Measurements from ENCODE around the gene ZDHHC14.

Gene ZDHHC14

GRCh38 chr6:157562997-157563396, 182.0 kb downstream of the ZDHHC14 start:
- Histone ChIP-seq H3K36me3 (ENCODE audit: insufficient read depth, insufficient read length, low read length) (no peaks in the 10 kb centered on the region), H3K9ac (ENCODE audit: insufficient read length, low read depth) (no peak overlapping the region), H3K4me3 (ENCODE audit: insufficient read length, low read depth) (no peak overlapping the region), H3K9me3 (ENCODE audit: insufficient read depth, low read length) (no peaks in the 10 kb centered on the region; the same call in 1 of the 2 replicates), H3K4me1 (ENCODE audit: insufficient read depth, insufficient read length) (peaks cover 2% of the 10 kb centered on the region), H3K27me3 (ENCODE audit: insufficient read depth, insufficient read length) (no peaks in the 10 kb centered on the region)
- TF ChIP-seq ZNF274 (IDR thresholded peaks at IDR 0.05; ENCODE audit: low read depth, low read length), result no peak
- no peak for TF ChIP-seq YY1 (IDR thresholded peaks at IDR 0.05; ENCODE audit: insufficient read depth, insufficient read length)
- TF ChIP-seq SUZ12 (IDR thresholded peaks at IDR 0.05; ENCODE audit: extremely low read depth, insufficient read depth, insufficient read length), result no peak
- DNase-seq (ENCODE audit: low read depth, low spot score), result no peak

- H3K27me3 ChIP-seq (ENCODE audit: insufficient read depth, insufficient read length), result no peaks in the 10 kb centered on the region
- no peak overlapping the region for H3K9ac ChIP-seq (ENCODE audit: insufficient read length, low read depth)
- H3K9me3 ChIP-seq (ENCODE audit: insufficient read depth, low read length), result peaks cover 5% of the 10 kb centered on the region; the same call in 1 of the 2 replicates
- DNase-seq (ENCODE audit: low read depth, low spot score), result no peak
- H3K4me1 ChIP-seq (ENCODE audit: insufficient read depth, insufficient read length), result peaks cover 2% of the 10 kb centered on the region
- H3K4me3 ChIP-seq (ENCODE audit: insufficient read length, low read depth), result no peak overlapping the region
- TF ChIP-seq ZNF274 (IDR thresholded peaks at IDR 0.05; ENCODE audit: low read depth, low read length) (no peak), YY1 (IDR thresholded peaks at IDR 0.05; ENCODE audit: insufficient read depth, insufficient read length) (no peak), SUZ12 (IDR thresholded peaks at IDR 0.05; ENCODE audit: extremely low read depth, insufficient read depth, insufficient read length) (no peak)
- H3K36me3 ChIP-seq (ENCODE audit: insufficient read depth, insufficient read length, low read length), result no peaks in the 10 kb centered on the region
Measured at GRCh38 chr6:157563611-157564284, 182.8 kb downstream of the ZDHHC14 start.

GRCh38 chr6:157568702-157569101, 187.7 kb downstream of the ZDHHC14 start:
- H3K9me3 ChIP-seq (ENCODE audit: insufficient read depth, low read length), result peaks cover 5% of the 10 kb centered on the region; the same call in 1 of the 2 replicates
- H3K36me3 ChIP-seq (ENCODE audit: insufficient read depth, insufficient read length, low read length), result no peaks in the 10 kb centered on the region
- DNase-seq (ENCODE audit: low read depth, low spot score), result no peak
- no peak overlapping the region for H3K4me3 ChIP-seq (ENCODE audit: insufficient read length, low read depth)
- no peaks in the 10 kb centered on the region for H3K27me3 ChIP-seq (ENCODE audit: insufficient read depth, insufficient read length)
- TF ChIP-seq YY1 (IDR thresholded peaks at IDR 0.05; ENCODE audit: insufficient read depth, insufficient read length), result no peak
- TF ChIP-seq ZNF274 (IDR thresholded peaks at IDR 0.05; ENCODE audit: low read depth, low read length), result no peak
- TF ChIP-seq SUZ12 (IDR thresholded peaks at IDR 0.05; ENCODE audit: extremely low read depth, insufficient read depth, insufficient read length), result no peak
- H3K9ac ChIP-seq (ENCODE audit: insufficient read length, low read depth), result no peak overlapping the region
- H3K4me1 ChIP-seq (ENCODE audit: insufficient read depth, insufficient read length), result no peaks in the 10 kb centered on the region

- no peaks in the 10 kb centered on the region for H3K4me1 ChIP-seq (ENCODE audit: insufficient read depth, insufficient read length)
- no peak overlapping the region for H3K4me3 ChIP-seq (ENCODE audit: insufficient read length, low read depth)
- H3K36me3 ChIP-seq (ENCODE audit: insufficient read depth, insufficient read length, low read length), result no peaks in the 10 kb centered on the region
- peaks cover 5% of the 10 kb centered on the region; the same call in 1 of the 2 replicates for H3K9me3 ChIP-seq (ENCODE audit: insufficient read depth, low read length)
- no peak overlapping the region for H3K9ac ChIP-seq (ENCODE audit: insufficient read length, low read depth)
- DNase-seq (ENCODE audit: low read depth, low spot score), result no peak
- no peak for TF ChIP-seq ZNF274 (IDR thresholded peaks at IDR 0.05; ENCODE audit: low read depth, low read length)
- no peak for TF ChIP-seq SUZ12 (IDR thresholded peaks at IDR 0.05; ENCODE audit: extremely low read depth, insufficient read depth, insufficient read length)
- TF ChIP-seq YY1 (IDR thresholded peaks at IDR 0.05; ENCODE audit: insufficient read depth, insufficient read length), result no peak
- no peaks in the 10 kb centered on the region for H3K27me3 ChIP-seq (ENCODE audit: insufficient read depth, insufficient read length)
Measured at GRCh38 chr6:157569543-157569942, 188.6 kb downstream of the ZDHHC14 start.

- Histone ChIP-seq H3K4me3 (ENCODE audit: insufficient read length, low read depth) (no peak overlapping the region), H3K27me3 (ENCODE audit: insufficient read depth, insufficient read length) (no peaks in the 10 kb centered on the region), H3K4me1 (ENCODE audit: insufficient read depth, insufficient read length) (no peaks in the 10 kb centered on the region), H3K9ac (ENCODE audit: insufficient read length, low read depth) (no peak overlapping the region), H3K36me3 (ENCODE audit: insufficient read depth, insufficient read length, low read length) (no peaks in the 10 kb centered on the region), H3K9me3 (ENCODE audit: insufficient read depth, low read length) (peaks cover 5% of the 10 kb centered on the region; the same call in 1 of the 2 replicates)
- TF ChIP-seq SUZ12 (IDR thresholded peaks at IDR 0.05; ENCODE audit: extremely low read depth, insufficient read depth, insufficient read length), result no peak
- TF ChIP-seq ZNF274 (IDR thresholded peaks at IDR 0.05; ENCODE audit: low read depth, low read length), result no peak
- no peak for TF ChIP-seq YY1 (IDR thresholded peaks at IDR 0.05; ENCODE audit: insufficient read depth, insufficient read length)
- DNase-seq (ENCODE audit: low read depth, low spot score), result no peak
Measured at GRCh38 chr6:157570104-157570503, 189.1 kb downstream of the ZDHHC14 start.

GRCh38 chr6:157570752-157571151, 189.8 kb downstream of the ZDHHC14 start:
- Histone ChIP-seq H3K36me3 (ENCODE audit: insufficient read depth, insufficient read length, low read length) (no peaks in the 10 kb centered on the region), H3K9ac (ENCODE audit: insufficient read length, low read depth) (no peak overlapping the region), H3K27me3 (ENCODE audit: insufficient read depth, insufficient read length) (no peaks in the 10 kb centered on the region), H3K9me3 (ENCODE audit: insufficient read depth, low read length) (peaks cover 5% of the 10 kb centered on the region; the same call in 1 of the 2 replicates), H3K4me1 (ENCODE audit: insufficient read depth, insufficient read length) (no peaks in the 10 kb centered on the region), H3K4me3 (ENCODE audit: insufficient read length, low read depth) (no peak overlapping the region)
- TF ChIP-seq ZNF274 (IDR thresholded peaks at IDR 0.05; ENCODE audit: low read depth, low read length), result no peak
- no peak for TF ChIP-seq SUZ12 (IDR thresholded peaks at IDR 0.05; ENCODE audit: extremely low read depth, insufficient read depth, insufficient read length)
- TF ChIP-seq YY1 (IDR thresholded peaks at IDR 0.05; ENCODE audit: insufficient read depth, insufficient read length), result no peak
- no peak for DNase-seq (ENCODE audit: low read depth, low spot score)

GRCh38 chr6:157571269-157571668, 190.3 kb downstream of the ZDHHC14 start:
- no peak for DNase-seq (ENCODE audit: low read depth, low spot score)
- no peaks in the 10 kb centered on the region for H3K36me3 ChIP-seq (ENCODE audit: insufficient read depth, insufficient read length, low read length)
- TF ChIP-seq ZNF274 (IDR thresholded peaks at IDR 0.05; ENCODE audit: low read depth, low read length) (no peak), SUZ12 (IDR thresholded peaks at IDR 0.05; ENCODE audit: extremely low read depth, insufficient read depth, insufficient read length) (no peak), YY1 (IDR thresholded peaks at IDR 0.05; ENCODE audit: insufficient read depth, insufficient read length) (no peak)
- H3K9ac ChIP-seq (ENCODE audit: insufficient read length, low read depth), result no peak overlapping the region
- H3K9me3 ChIP-seq (ENCODE audit: insufficient read depth, low read length), result peaks cover 5% of the 10 kb centered on the region; the same call in 1 of the 2 replicates
- H3K4me1 ChIP-seq (ENCODE audit: insufficient read depth, insufficient read length), result no peaks in the 10 kb centered on the region
- H3K4me3 ChIP-seq (ENCODE audit: insufficient read length, low read depth), result no peak overlapping the region
- no peaks in the 10 kb centered on the region for H3K27me3 ChIP-seq (ENCODE audit: insufficient read depth, insufficient read length)
